ACHN (cell line): Measurements from ENCODE around the gene ACD.
"Not testable (repeated sequence)": the region's sequence is repeated elsewhere in the genome, so short reads cannot be mapped to it uniquely, and the experiment has no call there.

ENCODE experiments used
- DNase-seq: peaks from one replicate; pipeline ENCODE4 v3.0.0-alpha.2; 2015
- in situ Hi-C: cut with HindIII; loops from 2 replicates; pipeline ENCODE4 v1.10.0; 2017; ENCODE audit warnings: low sequenced_read_pairs, low pct_ligation_motif_present, low pct_unique_long_range_greater_than_20kb

The ACD gene

DNA sequence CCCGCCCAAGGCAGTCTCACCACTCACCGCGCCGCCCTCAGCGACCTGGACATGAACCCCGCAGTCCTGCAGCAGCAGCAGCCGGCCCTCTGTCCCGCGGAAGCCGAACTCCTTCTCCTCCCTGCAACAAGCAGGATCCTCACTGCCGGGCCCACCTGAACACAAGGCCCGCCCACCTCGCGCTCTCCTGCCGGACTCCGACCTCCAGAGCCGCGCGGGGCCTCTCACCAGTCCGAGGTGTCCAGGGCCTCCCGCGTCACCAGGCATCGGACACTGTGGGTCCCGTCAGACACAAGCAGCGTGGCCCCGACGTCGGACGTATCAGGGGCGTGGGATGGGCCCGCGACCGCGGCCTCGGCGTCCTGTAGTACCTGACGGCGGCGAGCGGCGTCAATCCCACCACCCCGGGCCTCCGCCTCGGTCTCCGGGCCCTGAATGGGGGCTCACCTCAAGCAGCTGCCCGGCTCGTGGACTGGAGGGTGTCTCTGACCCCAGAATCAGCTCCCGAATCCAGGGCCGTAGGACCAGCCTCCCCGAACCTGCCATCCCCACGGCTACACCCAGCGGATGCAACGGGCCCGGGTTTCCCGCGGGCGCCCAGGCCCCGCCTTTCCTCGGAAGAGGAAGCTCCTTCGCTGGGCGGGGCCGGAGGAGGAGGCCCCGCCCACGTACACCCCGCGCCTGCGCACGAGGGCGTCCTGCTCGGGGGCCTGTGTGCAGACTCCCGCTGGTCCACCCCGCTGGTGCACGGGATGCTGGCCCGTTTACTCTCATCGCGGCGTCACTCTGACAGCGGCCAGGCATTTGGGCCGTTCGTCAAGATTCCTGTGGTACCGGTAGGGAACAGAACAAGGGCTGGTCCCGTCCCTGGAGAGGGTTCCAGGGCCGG lies at the start of gene ACD:
ACD (minus strand) TSS at position 586 of the 889 bp plus-strand sequence; CDS start at position 546, 40 bp downstream.
- in situ Hi-C loops = no loop called here
- DNase-seq = peak; percentile 96

DNA sequence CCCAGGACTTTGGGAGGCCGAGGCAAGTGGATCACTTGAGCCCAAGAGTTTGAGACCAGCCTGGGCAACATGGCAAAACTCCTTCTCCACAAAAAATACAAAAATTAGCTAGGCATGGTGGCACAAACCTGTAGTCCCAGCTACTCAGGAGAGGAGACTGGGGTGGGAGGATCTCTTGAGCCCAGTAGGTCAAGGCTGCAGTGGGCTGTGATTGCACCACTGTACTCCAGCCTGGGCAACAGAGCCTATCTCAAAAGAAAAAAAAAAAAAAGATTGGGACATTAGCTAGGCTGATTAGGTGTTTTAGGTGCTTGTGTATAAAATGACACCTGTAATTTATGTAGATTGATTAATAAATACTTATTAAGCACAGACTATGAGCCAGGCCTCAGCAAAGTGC lies 49.0 kb upstream of the ACD start:
- in situ Hi-C loops = no loop called here
- DNase-seq = no peak

- in situ Hi-C loops = no loop called here
- DNase-seq = no peak
Measured at GRCh38 chr16:67708368-67708771, 48.3 kb upstream of the ACD start.

GRCh38 chr16:67707790-67708189 lies 47.7 kb upstream of the ACD start:
- no peak for DNase-seq
- in situ Hi-C loops = no loop called here

- no peak for DNase-seq
- in situ Hi-C loops = no loop called here
Measured at GRCh38 chr16:67707210-67707609, 47.1 kb upstream of the ACD start.

DNA sequence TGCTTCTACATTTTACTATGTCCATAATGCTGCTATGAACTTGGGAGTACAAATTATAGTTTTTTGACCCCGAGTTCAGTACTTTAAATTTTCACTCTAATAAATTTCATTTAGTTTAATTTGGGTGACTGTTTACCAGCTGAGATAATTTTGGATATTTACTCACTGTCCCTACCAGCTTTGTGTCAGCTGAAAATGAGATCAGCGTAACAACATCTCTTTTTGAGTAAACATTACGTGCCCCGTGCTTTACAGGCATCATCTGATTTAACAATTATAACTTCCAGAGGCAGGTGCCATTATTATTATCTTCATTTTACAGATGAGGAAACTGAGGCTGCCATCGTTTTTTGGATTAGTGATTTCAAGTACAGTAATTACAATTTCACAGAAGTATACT lies 44.0 kb upstream of the ACD start:
- DNase-seq = no peak
- in situ Hi-C loops = no loop called here

GRCh38 chr16:67703626-67704025 lies 43.6 kb upstream of the ACD start:
- no peak for DNase-seq
- in situ Hi-C loops = no loop called here

- in situ Hi-C loops = no loop called here
Measured at GRCh38 chr16:67702130-67702529, 42.1 kb upstream of the ACD start.

DNA sequence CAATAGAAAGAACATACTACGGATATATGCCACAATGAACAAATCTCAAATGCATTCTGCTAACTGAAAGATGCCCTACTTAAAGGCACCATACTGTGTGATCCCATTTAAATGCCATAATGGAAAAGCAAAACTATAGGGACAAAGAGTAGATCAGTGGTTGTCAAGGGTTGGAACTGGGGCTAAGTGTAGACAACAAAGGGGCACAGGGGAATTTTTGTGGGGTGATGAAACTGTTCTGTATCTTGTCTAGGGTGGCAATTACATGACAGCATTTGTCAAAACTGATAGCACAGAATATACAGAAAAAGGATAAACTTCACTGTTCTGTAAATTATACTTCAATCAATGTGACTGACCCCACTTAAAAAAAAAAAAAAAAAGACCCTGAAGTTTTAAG lies 41.4 kb upstream of the ACD start:
- no peak for DNase-seq
- in situ Hi-C loops = no loop called here

More at GRCh38 chr16:67702130-67702529, 42.1 kb upstream of the ACD start:
- DNase-seq = no peak

DNA sequence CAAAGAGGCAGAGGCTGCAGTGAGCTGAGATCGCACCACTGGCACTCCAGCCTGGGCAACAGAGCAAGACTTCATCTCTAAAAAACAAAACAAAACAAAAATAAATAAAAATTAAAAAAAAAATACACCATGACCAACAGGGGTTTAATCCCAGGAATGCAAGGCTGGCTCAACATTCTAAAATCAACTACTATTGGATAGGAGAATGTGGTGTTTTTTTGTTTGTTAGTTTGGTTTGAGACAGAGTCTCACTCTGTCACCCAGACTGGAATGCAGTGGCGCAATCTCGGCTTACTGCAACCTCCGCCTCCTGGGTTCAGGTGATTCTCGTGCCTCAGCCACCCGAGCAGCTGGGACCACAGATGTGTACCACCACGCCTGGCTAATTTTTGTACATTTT lies 39.2 kb upstream of the ACD start:
- no peak for DNase-seq
- in situ Hi-C loops = no loop called here

- no peak for DNase-seq
Measured at GRCh38 chr16:67697422-67698185, 37.5 kb upstream of the ACD start.

DNA sequence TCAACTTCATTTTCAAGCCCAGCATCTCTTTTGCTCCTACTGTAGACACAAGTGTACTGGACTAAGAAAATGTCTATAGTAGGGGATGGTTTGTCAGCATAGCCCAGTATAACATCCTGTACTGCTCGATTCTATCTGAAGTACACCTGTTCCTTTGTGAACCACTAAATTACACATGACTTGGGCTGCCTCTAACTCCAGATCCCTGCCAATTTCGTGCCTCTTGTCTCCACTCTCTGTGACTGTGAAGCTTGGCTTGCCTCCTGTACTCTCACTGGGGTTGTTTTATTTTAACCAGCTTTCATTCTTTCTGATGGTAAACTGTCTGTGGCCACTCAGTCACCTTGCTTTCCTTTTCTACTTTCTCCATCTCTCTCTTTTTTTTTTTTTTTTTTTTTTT lies 34.6 kb upstream of the ACD start:
- DNase-seq = no peak
- in situ Hi-C loops = no loop called here

More at GRCh38 chr16:67697422-67698185, 37.5 kb upstream of the ACD start:
- in situ Hi-C loops = no loop called here

GRCh38 chr16:67693517-67694285 lies 33.6 kb upstream of the ACD start:
- in situ Hi-C loops, DNase-seq: not testable (repeated sequence)

- DNase-seq = no peak
- in situ Hi-C loops = no loop called here
Measured at GRCh38 chr16:67685388-67686112, 25.5 kb upstream of the ACD start.

DNA sequence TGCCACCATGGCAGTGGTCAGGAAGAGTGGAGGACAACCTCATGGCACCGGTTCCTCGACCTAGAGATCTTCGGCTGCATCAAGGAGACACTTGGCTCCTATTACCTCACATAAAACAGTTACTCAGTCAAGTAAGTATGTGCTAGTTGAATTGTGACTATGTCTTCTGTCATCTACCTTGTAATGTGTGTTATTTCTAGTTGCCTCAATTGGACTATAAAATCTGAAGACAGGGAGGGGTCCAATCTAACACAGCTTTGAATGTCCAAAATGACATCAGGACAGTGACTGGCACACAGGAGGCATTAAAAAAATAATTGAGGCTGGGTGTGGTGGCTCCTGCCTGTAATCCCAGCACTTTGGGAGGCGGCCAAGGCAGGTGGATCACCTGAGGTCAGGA lies 23.7 kb upstream of the ACD start:
- no peak for DNase-seq
- in situ Hi-C loops = no loop called here

- in situ Hi-C loops = no loop called here
- no peak for DNase-seq
Measured at GRCh38 chr16:67679935-67680897, 20.2 kb upstream of the ACD start.

- no peak for DNase-seq
- in situ Hi-C loops = no loop called here
Measured at GRCh38 chr16:67678354-67679023, 18.4 kb upstream of the ACD start.
